Stimulated activated CD4-positive, alpha-beta T cell treated with anti-CD3 and anti-CD28 coated beads, Interleukin-2, amount 100 ng/mL, for 24 hours (primary cell): ENCODE measurements around the gene IER5L.
"Not testable (repeated sequence)": the region's sequence is repeated elsewhere in the genome, so short reads cannot be mapped to it uniquely, and the experiment has no call there.

ENCODE experiments used
- DNase-seq, 2 donors: peaks; one replicate each; pipeline ENCODE4 v3.0.0-alpha.2; 2020

IER5L gene

DNA sequence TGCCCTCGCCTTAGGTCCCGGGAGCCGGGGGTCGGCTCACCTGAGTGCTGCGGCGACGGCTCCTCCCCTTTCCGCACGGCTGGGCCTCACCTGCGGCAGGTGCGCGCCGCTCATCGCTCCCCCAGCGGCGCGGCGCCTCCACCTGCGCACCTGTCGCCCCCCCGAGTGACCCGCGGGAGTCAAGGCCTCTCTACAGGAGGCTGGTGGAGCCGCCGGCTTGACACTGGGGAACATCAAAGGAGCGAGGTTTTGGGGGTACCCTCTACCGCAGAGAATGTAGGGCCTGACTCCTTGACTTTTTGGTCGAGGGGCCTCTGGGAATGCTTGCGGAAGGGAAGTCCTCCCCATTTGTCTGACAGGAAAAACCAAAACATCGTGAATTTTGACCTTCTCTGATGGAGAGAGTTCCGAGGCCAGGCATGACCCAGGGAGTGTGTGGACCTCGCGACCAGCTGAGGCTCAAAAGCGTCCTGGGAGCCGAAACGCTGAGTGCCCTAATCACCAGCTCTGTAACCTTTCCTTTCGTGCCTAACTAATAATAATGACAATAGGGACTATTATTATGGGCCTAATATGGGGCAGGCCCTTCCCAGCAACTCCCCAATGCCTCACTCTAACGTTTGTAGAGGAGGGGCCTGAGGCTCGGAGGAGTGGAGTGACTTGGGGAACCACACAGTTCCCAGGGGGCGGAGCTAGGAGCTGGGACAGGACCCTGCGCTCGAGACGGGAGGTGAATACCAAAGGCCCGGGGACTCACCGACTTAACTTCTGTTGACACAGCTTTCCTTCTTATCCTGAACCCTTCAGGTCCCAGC, 714 bp upstream of the IER5L start:
- DNase-seq = no peak

DNA sequence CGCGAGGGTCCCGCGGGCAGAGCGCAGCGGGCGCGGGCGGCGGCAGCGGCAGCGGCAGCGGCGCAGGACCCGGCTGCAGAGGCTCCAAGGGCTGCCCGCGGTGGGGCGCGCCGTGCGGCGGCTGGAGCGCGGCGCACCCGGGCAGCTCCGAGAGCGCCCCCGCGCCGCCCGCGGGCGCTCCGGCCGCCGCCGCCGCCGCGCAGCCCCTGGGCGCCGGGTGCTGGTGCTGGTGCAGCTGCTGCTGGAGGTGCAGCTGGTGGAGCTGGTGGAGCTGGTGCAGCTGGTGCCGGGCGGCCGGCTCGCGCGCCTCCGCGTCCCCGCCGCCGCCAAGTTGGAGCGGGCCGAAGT, 644 bp downstream of the IER5L start:
- DNase-seq = no peak

DNA sequence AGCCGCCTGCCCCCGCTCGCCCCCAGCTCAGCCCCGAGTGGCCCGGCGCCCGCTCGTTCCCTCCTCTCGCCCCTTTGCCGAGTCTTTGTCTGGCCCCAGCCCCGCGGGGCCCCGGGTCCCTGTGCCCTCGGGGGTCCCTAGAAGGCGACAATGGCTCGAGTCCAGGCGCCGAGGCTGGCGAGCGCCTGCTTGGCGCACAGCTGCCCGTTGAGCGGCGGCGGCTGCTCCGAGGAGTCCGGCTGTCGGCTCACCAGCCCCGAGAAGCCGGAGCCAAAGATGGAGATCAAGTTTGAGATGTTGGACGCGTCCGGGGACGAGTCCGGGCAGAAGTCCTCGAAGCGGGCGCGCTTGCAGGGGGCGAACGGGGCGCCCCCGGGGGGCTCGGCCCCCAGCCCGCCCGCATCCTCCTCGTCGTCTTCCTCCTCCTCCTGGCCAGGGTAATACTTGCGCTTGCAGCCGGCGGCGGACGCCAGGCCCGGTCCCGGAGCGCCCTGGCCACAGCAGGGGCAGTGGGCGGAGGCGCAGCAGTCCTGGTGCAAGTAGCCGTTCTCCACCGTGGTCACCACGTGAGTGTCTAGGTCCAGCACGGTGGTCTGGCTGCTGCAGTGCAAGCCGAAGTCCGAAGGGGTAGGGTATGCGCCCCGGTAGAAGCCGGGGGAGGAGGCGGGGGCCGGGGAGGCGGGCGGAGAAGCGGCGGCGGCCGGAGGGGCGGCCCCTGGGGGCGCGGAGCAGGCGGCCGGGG, 1.2 kb downstream of the IER5L start:
- peak; percentile 21 to 22 for DNase-seq

GRCh38 chr9:129175825-129176633, 2.0 kb downstream of the IER5L start:
- DNase-seq = peak; percentile 49 to 65

GRCh38 chr9:129175515-129175824, 2.6 kb downstream of the IER5L start:
- no peak for DNase-seq

DNA sequence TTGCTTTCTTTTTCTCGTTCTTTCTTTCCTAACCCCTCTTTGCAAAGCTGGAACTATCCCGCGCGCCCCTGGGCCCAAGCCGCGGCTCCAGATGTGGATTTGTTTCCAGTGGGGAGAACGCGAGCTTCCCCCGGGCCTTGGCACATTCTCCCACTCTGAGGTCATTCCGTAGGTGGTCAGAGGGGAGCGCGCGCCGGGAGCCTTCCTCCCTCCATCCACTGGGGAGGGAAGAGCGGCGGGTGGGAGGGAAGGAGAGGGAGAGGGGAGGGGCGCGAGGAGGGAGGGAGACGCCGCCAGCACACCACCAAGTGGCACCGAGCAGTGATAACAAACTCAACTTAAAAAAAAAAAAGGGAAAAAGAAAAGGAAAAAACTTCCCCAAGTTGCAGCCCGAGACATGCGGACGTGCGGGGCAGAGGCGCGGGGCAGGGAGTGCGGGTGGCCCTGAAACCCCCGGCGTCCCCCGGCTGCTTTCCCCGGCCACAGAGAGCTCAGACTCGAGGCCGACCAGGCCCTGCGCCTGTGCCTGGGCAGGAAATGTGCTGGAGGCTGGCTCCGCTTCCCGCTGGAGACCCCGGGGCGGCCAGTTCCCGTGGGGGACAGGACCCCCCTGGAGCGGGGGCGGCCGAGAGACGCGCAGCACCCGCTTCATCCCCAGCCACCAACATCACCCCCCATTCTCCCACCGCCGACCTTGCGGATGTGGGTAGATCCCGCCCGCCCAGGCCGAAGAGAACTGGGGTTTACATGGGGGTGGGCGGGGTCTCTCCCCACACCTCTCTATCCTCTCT, 3.1 kb downstream of the IER5L start:
- peak; percentile 26 to 46 for DNase-seq

DNA sequence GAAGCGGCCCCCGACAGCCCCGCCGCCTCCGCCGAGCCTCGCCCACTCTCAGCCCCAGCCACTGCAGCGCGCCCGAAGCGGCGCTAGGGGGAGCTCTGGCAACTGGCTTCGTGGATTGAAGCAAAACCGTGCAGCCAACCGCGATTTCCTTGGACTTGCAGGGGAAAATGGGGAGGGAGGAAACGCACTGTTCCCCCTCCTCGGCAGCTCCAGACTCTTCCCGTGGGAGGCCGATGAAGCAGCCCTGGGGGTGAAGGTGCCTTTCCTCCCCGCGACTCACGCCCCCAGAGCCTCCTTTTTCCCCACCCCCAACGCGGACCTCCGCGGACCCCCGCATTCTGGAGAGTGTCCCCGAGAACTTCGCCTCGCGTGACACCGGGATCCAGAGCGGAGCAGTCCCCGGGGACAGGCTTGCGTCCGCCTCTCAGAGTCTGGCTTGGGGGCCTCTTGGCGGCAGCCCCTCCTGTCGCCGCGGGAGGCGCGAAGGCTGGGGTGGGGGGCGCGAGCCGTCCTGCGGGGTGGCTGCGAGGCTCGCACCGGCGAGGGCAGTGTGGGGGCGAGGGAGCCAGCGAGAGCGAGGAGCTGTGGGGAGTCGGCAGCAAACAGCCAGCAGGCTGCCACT, 3.8 kb downstream of the IER5L start:
- peak; percentile 85 to 89 for DNase-seq

DNA sequence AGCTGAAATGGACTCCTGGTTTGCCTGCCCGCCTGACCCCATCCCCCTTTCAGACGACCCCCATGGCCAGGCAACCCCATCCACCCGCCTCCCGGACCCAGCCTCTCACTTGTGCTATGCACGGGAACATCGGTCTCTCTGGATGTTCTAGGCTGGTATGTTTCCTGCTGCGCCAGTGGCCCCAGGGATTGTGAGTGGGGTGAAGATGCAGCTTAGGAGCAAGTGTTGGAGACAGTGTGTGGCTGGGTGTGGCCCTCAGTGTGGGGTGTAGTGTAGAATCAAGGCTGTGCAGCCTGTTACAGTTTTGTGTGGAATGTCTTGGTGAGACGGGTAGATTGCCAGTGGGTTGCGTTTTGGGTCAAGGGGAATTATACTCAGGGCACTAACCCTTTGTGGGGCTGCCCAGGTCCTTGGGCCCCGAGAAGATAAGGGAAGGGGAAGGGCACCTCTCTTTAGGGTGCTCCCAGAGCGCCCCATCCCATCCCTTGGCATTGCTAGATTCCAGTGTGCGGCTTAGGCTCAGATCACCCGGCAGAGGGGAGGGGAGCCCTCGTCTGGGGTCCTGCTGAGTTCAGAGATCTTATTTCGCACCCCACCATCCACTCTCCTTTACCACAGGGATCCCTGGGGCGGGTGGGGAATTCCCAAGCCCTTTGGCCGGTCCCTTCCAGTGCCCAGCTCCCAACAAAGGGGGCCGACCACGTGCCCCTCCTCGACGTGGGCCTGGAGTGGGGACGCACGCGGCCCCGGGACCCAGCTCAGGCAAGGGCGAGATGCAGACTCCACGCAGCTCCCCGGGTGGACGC, 4.6 kb downstream of the IER5L start:
- no peak for DNase-seq

GRCh38 chr9:129172816-129173215, 5.2 kb downstream of the IER5L start:
- DNase-seq = no peak

GRCh38 chr9:129171993-129172751, 5.9 kb downstream of the IER5L start:
- no peak for DNase-seq

DNA sequence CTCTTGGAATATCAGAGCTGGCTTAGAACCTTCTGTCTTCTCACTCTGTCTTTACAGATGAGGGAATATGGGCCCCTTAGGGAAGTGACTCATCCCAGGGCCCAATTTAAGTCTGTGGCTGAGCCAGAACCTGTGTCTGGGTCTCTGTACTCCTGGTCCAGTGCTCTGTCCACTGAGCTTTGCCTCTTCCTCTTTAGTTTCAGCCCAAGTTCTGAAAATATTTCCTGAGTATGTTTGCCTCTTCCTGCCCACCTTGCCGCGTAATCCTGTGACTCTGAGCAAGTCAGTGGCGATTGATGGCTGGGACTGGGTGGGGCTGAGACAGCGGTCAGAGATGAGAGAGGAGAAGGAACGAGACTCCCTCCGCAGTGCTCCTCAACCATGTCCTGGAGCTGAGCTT, 7.8 kb downstream of the IER5L start:
- DNase-seq = no peak

DNA sequence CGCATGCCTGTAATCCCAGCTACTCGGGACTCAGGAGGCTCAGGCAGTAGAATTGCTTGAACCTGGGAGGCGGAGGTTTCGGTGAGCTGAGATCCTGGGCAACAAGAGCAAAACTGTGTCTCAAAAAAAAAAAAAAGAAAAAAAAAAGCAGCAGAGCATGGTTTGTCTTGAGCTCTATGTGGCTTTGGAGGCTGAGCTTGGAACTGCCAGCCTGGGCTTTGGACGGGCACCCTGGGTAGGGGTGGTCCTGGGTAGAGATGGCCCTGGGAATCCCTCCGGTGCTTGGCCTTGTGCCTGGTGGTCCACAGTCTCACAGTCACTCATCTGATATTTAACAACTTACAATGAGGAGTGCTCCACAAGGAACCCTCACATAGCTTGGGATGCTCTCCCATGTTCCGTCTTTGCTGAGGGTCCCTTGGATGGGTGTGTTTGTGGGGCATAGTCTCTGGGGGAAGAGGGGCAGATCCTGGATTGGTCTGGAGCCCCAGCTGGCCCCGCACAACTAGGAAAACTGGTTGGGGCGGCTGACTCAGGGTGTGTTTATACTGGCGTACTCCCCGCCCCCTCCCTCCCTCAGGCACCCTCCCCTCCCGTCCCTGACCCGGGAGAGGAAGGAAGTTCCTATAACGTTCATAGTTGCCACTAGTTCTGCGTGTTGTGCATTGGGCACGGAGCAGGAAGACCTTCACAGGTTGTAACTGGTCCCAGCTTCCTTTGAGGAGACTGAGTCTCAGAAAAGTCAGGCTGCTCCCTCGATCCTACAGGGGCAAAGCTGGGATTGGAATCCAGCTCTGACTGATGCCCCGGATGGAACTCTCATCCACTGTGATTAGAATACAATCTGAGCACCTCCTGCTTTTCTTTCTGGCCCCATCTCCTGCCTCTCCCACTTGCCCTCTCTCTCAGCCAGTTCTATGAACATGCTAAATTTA, 11.2 kb downstream of the IER5L start:
- peak in 1 of 2 donors; percentile 32 for DNase-seq

GRCh38 chr9:129165198-129165597, 12.9 kb downstream of the IER5L start:
- no peak for DNase-seq

GRCh38 chr9:129164246-129164930, 13.7 kb downstream of the IER5L start:
- DNase-seq = no peak

DNA sequence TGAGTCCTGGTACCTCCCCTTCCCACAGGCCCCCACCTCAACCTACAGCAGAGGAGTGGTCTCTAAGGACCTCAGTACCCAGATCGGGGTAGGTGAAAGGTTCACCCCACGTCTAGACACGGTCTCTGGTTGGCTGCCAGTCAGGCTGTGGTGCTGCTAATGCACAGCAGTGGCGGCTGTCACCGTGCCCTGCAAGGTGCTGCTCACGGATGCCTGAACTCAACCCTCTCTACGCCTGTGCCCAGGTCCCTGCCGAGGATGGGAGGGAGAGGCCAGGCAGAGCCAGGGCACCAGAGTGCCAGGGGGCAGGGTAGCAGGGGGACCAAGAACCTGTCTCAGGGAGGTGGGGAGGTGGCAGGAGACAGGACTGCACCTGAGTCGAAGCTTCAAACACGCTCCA, 14.3 kb downstream of the IER5L start:
- no peak for DNase-seq

- not testable (repeated sequence) for DNase-seq
Measured at GRCh38 chr9:129163198-129163670, 14.8 kb downstream of the IER5L start.

GRCh38 chr9:129162497-129163197, 15.4 kb downstream of the IER5L start:
- no peak for DNase-seq

GRCh38 chr9:129161534-129161837, 16.6 kb downstream of the IER5L start:
- no peak for DNase-seq
